ENCODE data around the gene RTRAF.

Gene RTRAF

GRCh38 chr14:52032204-52032801 is 43.0 kb downstream of the RTRAF start:
- no peak for DNase-seq (ENCODE audit: low read depth)
- H3K4me3 ChIP-seq (ENCODE audit: low read depth, low read length), result no peak overlapping the region
- TF ChIP-seq CTCF (IDR thresholded peaks at IDR 0.05; ENCODE audit: low read depth, low read length) (no peak), POLR2A (IDR thresholded peaks at IDR 0.05; ENCODE audit: extremely low read depth, insufficient read length) (no peak)

DNA sequence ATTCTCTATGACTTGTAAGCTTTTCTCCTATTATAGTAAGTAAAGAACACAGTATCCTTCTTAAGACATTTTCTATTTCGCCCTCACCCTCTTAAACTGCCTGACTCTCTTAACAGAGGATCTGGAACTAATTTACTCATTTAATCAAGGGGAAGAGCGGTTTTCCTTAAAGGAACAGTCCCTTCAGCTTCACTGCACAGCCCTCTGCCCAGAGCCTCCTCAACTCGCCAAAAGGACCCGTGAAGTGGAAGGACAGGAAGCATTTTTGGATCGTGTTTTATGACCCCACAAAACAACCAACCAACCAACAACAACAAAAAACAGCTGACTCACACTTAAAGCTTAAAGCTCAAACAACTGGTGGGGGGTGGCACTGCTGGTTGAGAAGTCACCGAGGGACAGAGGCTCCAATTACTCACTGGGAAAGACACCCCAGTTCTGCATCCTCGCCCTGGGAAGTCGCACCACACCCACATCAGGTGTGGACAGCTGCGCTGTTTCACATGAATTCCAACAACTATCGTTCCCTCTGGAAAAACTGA is 43.8 kb downstream of the RTRAF start:
- H3K4me3 ChIP-seq (ENCODE audit: low read depth, low read length), result no peak overlapping the region
- no peak for DNase-seq (ENCODE audit: low read depth)

GRCh38 chr14:52039124-52039815 is 49.9 kb downstream of the RTRAF start:
- DNase-seq (ENCODE audit: low read depth), result no peak
- no peak overlapping the region for H3K4me3 ChIP-seq (ENCODE audit: low read depth, low read length)
- TF ChIP-seq, protein P1, sequence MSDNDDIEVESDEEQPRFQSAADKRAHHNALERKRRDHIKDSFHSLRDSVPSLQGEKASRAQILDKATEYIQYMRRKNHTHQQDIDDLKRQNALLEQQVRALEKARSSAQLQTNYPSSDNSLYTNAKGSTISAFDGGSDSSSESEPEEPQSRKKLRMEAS (IDR thresholded peaks at IDR 0.05; ENCODE audit: low read depth, low read length), result no peak
- TF ChIP-seq MYC (IDR thresholded peaks at IDR 0.05; ENCODE audit: low read depth, low read length) (no peak), CTCF (IDR thresholded peaks at IDR 0.05; ENCODE audit: low read depth, low read length) (no peak), POLR2A (IDR thresholded peaks at IDR 0.05; ENCODE audit: extremely low read depth, insufficient read length) (no peak)

More for the DNA sequence above, 43.8 kb downstream of the RTRAF start:
- no peak for TF ChIP-seq POLR2A (IDR thresholded peaks at IDR 0.05; ENCODE audit: extremely low read depth, insufficient read length)
- no peak for TF ChIP-seq CTCF (IDR thresholded peaks at IDR 0.05; ENCODE audit: low read depth, low read length)
- no peak for TF ChIP-seq MYC (IDR thresholded peaks at IDR 0.05; ENCODE audit: low read depth, low read length)
- TF ChIP-seq, protein P1 (IDR thresholded peaks at IDR 0.05; ENCODE audit: low read depth, low read length), result no peak

GRCh38 chr14:52040598-52040997 is 51.3 kb downstream of the RTRAF start:
- TF ChIP-seq POLR2A (IDR thresholded peaks at IDR 0.05; ENCODE audit: extremely low read depth, insufficient read length) (no peak), CTCF (IDR thresholded peaks at IDR 0.05; ENCODE audit: low read depth, low read length) (no peak), MYC (IDR thresholded peaks at IDR 0.05; ENCODE audit: low read depth, low read length) (no peak)
- DNase-seq (ENCODE audit: low read depth), result no peak
- H3K4me3 ChIP-seq (ENCODE audit: low read depth, low read length), result no peak overlapping the region

GRCh38 chr14:52042371-52043289 is 53.3 kb downstream of the RTRAF start:
- TF ChIP-seq MYC (IDR thresholded peaks at IDR 0.05; ENCODE audit: low read depth, low read length) (no peak), CTCF (IDR thresholded peaks at IDR 0.05; ENCODE audit: low read depth, low read length) (no peak), POLR2A (IDR thresholded peaks at IDR 0.05; ENCODE audit: extremely low read depth, insufficient read length) (no peak)
- TF ChIP-seq, protein P1 (IDR thresholded peaks at IDR 0.05; ENCODE audit: low read depth, low read length), result no peak

More at GRCh38 chr14:52042371-52043289, 53.3 kb downstream of the RTRAF start:
- H3K4me3 ChIP-seq (ENCODE audit: low read depth, low read length), result no peak overlapping the region
- DNase-seq (ENCODE audit: low read depth), result no peak
